ENCODE data around the gene KIRREL3. TPM values are rescaled to one million over a fixed set of nuclear protein-coding genes. Genes with fewer than 3 reads are reported as not detected.

Gene KIRREL3
- total RNA-seq, 5 donors from 2014 or later (not counting 1 experiment from before 2014, with no cell fraction given): not detected

DNA sequence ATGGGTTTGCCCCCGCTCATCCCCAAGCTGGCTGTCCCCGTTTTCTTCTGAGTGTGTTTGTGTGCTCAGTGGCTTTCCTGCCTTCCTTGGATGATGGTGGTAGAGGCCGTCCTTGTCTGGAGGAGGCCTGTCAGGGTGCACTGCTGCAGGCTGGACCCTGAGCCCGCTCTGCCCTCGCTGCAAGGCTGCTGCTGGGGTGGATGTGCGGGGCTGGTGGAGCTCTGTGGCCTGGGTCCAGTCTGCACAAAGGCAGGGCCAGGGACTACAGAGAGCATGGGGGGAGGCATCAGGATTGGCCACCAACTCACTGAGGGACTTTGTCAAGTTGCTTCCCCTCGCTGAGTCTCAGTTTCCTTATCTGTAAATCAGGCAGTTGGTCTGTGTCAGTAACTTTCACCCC lies 275.0 kb downstream of the KIRREL3 start:
- Mint-ChIP-seq H3K27ac (no peak overlapping the region), H3K4me3 (no peak overlapping the region), H3K4me1 (no peaks in the 10 kb centered on the region), H3K27me3 (peaks cover 4 to 5% of the 10 kb centered on the region in 2 donors), H3K36me3 (no peaks in the 10 kb centered on the region), H3K9me3 (no peaks in the 10 kb centered on the region)
- no peaks in the 10 kb centered on the region for H3K9me3 ChIP-seq
- H3K27me3 ChIP-seq (replicated peaks in 1 of 2; ENCODE audit: control insufficient read depth in 2 of 2, extremely low read depth in 1 of 2, insufficient read depth in 2 of 2, low read length in 1 of 2): peaks cover 0 to 10% of the 10 kb centered on the region in 2 experiments
- no peak overlapping the region for H3K27ac ChIP-seq (ENCODE audit: low read length)
- no peak for DNase-seq
- POLR2A ChIA-PET: no interaction called here
- no peak for ATAC-seq (replicated peaks in 1 of 4)
- no peak overlapping the region for H3K4me3 ChIP-seq (ENCODE audit: control insufficient read depth in 1 of 2, extremely low read depth in 1 of 2, low read length in 1 of 2)
- WGBS (ENCODE audit: insufficient coverage): 70% methylated on average over 6 of the region's 7 CpGs
- H3K4me1 ChIP-seq (ENCODE audit: control insufficient read depth in 1 of 2, extremely low read depth in 1 of 2, insufficient read depth in 2 of 2, low read length in 2 of 2): no peaks in the 10 kb centered on the region
- CTCF ChIA-PET: no interaction called here
- no peaks in the 10 kb centered on the region for H3K36me3 ChIP-seq (ENCODE audit: control insufficient read depth in 2 of 2, extremely low read depth in 1 of 2, insufficient read depth in 1 of 2, low read length in 1 of 2)

DNA sequence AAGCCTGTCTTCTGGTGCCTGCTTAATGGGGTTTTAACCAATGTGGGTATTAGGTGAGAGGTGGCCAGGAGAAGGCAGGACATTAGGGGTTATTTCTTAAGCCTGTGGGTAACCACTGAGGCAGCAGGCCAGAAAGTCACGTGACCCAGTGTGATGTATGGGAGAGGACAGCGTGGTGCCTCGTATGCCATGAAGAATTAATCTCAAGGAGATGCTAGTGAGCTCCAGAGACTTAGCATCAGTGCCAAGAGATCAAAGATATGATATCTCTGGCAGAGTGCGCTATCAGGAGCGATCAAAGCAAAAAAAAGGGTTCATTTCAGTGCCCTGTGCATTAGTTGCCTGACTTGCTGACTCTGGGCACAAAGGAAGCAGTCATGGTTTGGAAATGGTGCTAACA lies 275.5 kb downstream of the KIRREL3 start:
- H3K4me1 Mint-ChIP-seq: no peaks in the 10 kb centered on the region
- Histone ChIP-seq H3K27me3 (replicated peaks in 1 of 2; ENCODE audit: control insufficient read depth in 2 of 2, extremely low read depth in 1 of 2, insufficient read depth in 2 of 2, low read length in 1 of 2) (peaks cover 0 to 10% of the 10 kb centered on the region in 2 experiments), H3K4me1 (ENCODE audit: control insufficient read depth in 1 of 2, extremely low read depth in 1 of 2, insufficient read depth in 2 of 2, low read length in 2 of 2) (no peaks in the 10 kb centered on the region), H3K4me3 (ENCODE audit: control insufficient read depth in 1 of 2, extremely low read depth in 1 of 2, low read length in 1 of 2) (no peak overlapping the region), H3K9me3 (no peaks in the 10 kb centered on the region), H3K36me3 (ENCODE audit: control insufficient read depth in 2 of 2, extremely low read depth in 1 of 2, insufficient read depth in 1 of 2, low read length in 1 of 2) (no peaks in the 10 kb centered on the region), H3K27ac (ENCODE audit: low read length) (no peak overlapping the region)
- H3K27ac Mint-ChIP-seq: no peak overlapping the region
- no peaks in the 10 kb centered on the region for H3K9me3 Mint-ChIP-seq
- no peak for ATAC-seq (replicated peaks in 1 of 4)
- no peak overlapping the region for H3K4me3 Mint-ChIP-seq
- no peak for DNase-seq
- H3K36me3 Mint-ChIP-seq: no peaks in the 10 kb centered on the region
- CTCF ChIA-PET: no interaction called here
- POLR2A ChIA-PET: no interaction called here
- 75% methylated on average over 2 of the region's 5 CpGs for WGBS (ENCODE audit: insufficient coverage)
- H3K27me3 Mint-ChIP-seq: peaks cover 5 to 6% of the 10 kb centered on the region in 2 donors

DNA sequence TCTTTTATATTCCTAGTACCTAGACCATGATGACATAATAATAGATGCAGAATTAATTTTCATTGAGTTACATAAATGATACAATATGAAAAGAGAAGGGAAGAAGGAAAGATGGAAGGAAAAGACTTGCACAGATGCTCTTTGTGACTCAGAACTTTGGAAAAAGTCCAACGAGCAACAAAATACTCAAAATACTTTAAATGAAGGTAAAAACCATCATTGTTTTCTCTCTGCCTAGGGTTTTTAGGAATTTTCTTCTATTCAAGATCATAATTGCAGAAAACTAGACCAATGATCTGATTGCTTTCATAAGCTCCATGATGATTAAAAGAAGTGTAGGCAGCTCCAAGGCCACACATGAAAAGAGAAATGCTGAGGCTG lies 276.9 kb downstream of the KIRREL3 start:
- no peaks in the 10 kb centered on the region for H3K4me1 ChIP-seq (ENCODE audit: control insufficient read depth in 1 of 2, extremely low read depth in 1 of 2, insufficient read depth in 2 of 2, low read length in 2 of 2)
- POLR2A ChIA-PET: no interaction called here
- no peaks in the 10 kb centered on the region for H3K4me1 Mint-ChIP-seq
- H3K36me3 Mint-ChIP-seq: no peaks in the 10 kb centered on the region
- no peaks in the 10 kb centered on the region for H3K9me3 ChIP-seq
- no peaks in the 10 kb centered on the region for H3K9me3 Mint-ChIP-seq
- H3K36me3 ChIP-seq (ENCODE audit: control insufficient read depth in 2 of 2, extremely low read depth in 1 of 2, insufficient read depth in 1 of 2, low read length in 1 of 2): no peaks in the 10 kb centered on the region
- peaks cover 0 to 13% of the 10 kb centered on the region in 2 experiments for H3K27me3 ChIP-seq (replicated peaks in 1 of 2; ENCODE audit: control insufficient read depth in 2 of 2, extremely low read depth in 1 of 2, insufficient read depth in 2 of 2, low read length in 1 of 2)
- H3K27me3 Mint-ChIP-seq: peaks cover 14% of the 10 kb centered on the region in 2 donors
- no peak overlapping the region for H3K27ac Mint-ChIP-seq
- no CpG with 5 or more reads among the region's 1 CpG for WGBS (ENCODE audit: insufficient coverage)
- no peak overlapping the region for H3K4me3 Mint-ChIP-seq
- ATAC-seq (replicated peaks in 1 of 4) (no peak), DNase-seq (no peak)
- no peak overlapping the region for H3K27ac ChIP-seq (ENCODE audit: low read length)
- CTCF ChIA-PET: interaction anchor here in 1 of 2 donors (0.6 kb wide), 1 partner anchor 11 kb away, joined by 4 read pairs; no protein-coding TSS in a partner anchor
- no peak overlapping the region for H3K4me3 ChIP-seq (ENCODE audit: control insufficient read depth in 1 of 2, extremely low read depth in 1 of 2, low read length in 1 of 2)

DNA sequence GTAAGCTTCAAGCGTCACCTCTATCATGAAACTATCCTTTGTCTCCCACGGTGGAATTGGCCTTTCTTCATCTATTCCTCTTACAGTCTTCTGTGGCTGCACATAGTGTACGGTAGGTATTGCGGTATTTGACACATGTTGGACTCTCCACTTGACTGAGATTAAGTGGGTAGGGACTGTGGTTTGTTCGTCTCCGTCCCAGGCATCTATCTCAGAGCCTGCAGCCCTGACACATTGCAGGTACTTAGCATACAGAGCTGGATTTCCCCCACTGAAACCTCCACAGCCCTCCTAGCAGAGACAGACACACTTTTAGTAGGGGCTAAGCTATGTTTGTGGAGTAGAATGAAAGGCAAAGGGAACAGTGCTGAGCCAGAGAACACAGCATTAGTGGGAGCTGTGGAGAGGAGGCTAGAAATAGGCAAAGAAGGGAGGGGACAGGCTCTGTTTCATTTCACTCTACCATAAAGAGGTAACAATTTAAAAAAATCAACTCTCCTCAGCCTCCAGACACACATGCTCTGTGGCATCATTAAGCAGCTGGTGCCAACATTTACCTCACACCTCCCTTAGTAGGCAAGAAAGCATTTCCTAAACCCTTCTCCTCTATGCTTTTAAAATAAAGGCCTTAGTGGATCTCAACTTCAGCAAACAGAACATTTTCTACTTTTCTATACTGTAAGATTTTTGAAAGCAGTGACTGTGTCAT lies 277.5 kb downstream of the KIRREL3 start:
- DNase-seq: no peak
- Histone ChIP-seq H3K9me3 (no peaks in the 10 kb centered on the region), H3K27me3 (replicated peaks in 1 of 2; ENCODE audit: control insufficient read depth in 2 of 2, extremely low read depth in 1 of 2, insufficient read depth in 2 of 2, low read length in 1 of 2) (peaks cover 0 to 9% of the 10 kb centered on the region in 2 experiments), H3K27ac (ENCODE audit: low read length) (no peak overlapping the region), H3K4me3 (ENCODE audit: control insufficient read depth in 1 of 2, extremely low read depth in 1 of 2, low read length in 1 of 2) (no peak overlapping the region), H3K4me1 (ENCODE audit: control insufficient read depth in 1 of 2, extremely low read depth in 1 of 2, insufficient read depth in 2 of 2, low read length in 2 of 2) (no peaks in the 10 kb centered on the region), H3K36me3 (ENCODE audit: control insufficient read depth in 2 of 2, extremely low read depth in 1 of 2, insufficient read depth in 1 of 2, low read length in 1 of 2) (no peaks in the 10 kb centered on the region)
- Mint-ChIP-seq H3K4me3 (no peak overlapping the region), H3K9me3 (no peaks in the 10 kb centered on the region), H3K36me3 (no peaks in the 10 kb centered on the region), H3K27ac (no peak overlapping the region), H3K27me3 (peaks cover 14 to 16% of the 10 kb centered on the region in 2 donors), H3K4me1 (no peaks in the 10 kb centered on the region)
- 100% methylated on average over 1 of the region's 6 CpGs for WGBS (ENCODE audit: insufficient coverage)
- ChIA-PET POLR2A (no interaction called here), CTCF (interaction anchor here in 1 of 2 donors (0.6 kb wide), 1 partner anchor 11 kb away, joined by 4 read pairs; no protein-coding TSS in a partner anchor)
- ATAC-seq (replicated peaks in 1 of 4): no peak

DNA sequence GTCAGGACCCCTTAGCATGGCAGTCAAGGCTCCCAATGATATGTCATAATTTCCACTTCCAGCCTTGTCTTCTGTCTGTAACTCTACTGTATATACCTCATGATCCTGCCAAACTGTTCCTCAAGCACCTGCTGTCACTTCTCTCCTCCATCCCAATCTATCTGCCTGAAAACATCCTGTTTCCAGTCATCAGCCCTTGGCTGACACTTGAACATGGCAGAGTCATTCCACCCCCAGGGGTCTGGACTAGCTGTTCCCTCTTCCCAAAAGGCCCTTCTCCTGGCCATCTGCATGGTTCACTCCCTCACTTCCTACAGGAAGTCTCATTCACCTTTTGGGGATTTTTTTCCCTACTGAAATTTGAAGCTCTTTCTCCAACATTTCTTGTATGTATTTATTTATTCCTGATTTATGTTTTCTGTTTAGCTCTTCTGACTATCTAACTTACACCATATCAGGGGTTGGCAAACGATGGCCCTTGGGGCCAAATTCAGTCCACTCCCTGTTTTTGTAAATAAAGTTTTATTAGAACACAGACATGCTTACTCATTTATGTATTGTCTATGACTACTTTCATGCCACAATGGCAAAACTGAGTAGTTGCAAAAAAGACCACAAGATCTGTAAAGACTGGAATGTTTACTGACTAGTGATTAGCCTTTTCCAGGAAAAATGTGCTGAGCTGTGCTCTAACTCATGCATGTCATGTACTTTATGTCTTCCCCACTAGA lies 278.4 kb downstream of the KIRREL3 start:
- WGBS (ENCODE audit: insufficient coverage): no CpG with 5 or more reads among the region's 1 CpG
- Mint-ChIP-seq H3K4me3 (no peak overlapping the region), H3K27ac (no peak overlapping the region), H3K9me3 (no peaks in the 10 kb centered on the region), H3K36me3 (no peaks in the 10 kb centered on the region), H3K4me1 (no peaks in the 10 kb centered on the region), H3K27me3 (peaks cover 14 to 16% of the 10 kb centered on the region in 2 donors)
- Histone ChIP-seq H3K4me1 (ENCODE audit: control insufficient read depth in 1 of 2, extremely low read depth in 1 of 2, insufficient read depth in 2 of 2, low read length in 2 of 2) (no peaks in the 10 kb centered on the region), H3K4me3 (ENCODE audit: control insufficient read depth in 1 of 2, extremely low read depth in 1 of 2, low read length in 1 of 2) (no peak overlapping the region), H3K27ac (ENCODE audit: low read length) (no peak overlapping the region), H3K27me3 (replicated peaks in 1 of 2; ENCODE audit: control insufficient read depth in 2 of 2, extremely low read depth in 1 of 2, insufficient read depth in 2 of 2, low read length in 1 of 2) (peaks cover 0 to 8% of the 10 kb centered on the region in 2 experiments), H3K36me3 (ENCODE audit: control insufficient read depth in 2 of 2, extremely low read depth in 1 of 2, insufficient read depth in 1 of 2, low read length in 1 of 2) (no peaks in the 10 kb centered on the region), H3K9me3 (no peaks in the 10 kb centered on the region)
- CTCF ChIA-PET: no interaction called here
- POLR2A ChIA-PET: no interaction called here
- no peak for DNase-seq
- no peak for ATAC-seq (replicated peaks in 1 of 4)

DNA sequence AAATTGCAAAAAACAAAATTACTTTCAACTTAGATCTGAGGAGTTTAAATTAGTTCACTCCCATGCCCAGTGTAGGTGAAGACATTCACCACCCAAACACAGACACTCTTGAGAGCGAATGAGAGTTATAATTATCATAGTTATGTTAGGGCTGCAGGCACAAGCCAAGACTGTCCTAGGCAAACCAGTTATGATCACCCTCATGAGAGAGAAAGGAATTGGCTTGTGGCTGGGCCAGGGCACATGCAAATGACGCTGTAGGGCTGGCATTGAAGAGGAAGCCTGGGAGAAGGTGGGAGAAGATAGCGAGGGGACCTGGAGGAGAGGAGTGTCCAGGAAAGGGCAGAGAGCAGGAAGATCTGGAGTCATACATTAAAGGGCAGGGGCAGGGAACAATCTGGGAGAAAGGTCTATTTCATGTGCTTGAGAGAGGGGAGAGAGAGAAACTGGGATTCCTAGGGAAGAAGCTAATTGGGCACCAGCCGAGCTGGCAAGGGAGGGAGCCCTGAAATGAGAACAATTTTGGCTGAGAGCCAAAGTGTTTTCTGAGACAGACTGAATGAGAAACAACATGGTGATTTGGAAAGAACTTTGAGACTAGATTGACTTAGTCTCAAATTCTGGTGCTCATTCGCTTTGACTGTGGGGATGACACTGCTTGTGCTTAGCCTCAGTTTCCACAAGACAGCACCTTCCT lies 279.9 kb downstream of the KIRREL3 start:
- ATAC-seq (replicated peaks in 1 of 4): no peak
- H3K4me1 ChIP-seq (ENCODE audit: control insufficient read depth in 1 of 2, extremely low read depth in 1 of 2, insufficient read depth in 2 of 2, low read length in 2 of 2): no peaks in the 10 kb centered on the region
- Mint-ChIP-seq H3K9me3 (no peaks in the 10 kb centered on the region), H3K36me3 (no peaks in the 10 kb centered on the region), H3K4me1 (no peaks in the 10 kb centered on the region), H3K27ac (no peak overlapping the region), H3K4me3 (no peak overlapping the region), H3K27me3 (peaks cover 14 to 16% of the 10 kb centered on the region in 2 donors)
- ChIA-PET CTCF (no interaction called here), POLR2A (no interaction called here)
- WGBS (ENCODE audit: insufficient coverage): 70% methylated on average over 4 of the region's 5 CpGs
- peaks cover 0 to 8% of the 10 kb centered on the region in 2 experiments for H3K27me3 ChIP-seq (replicated peaks in 1 of 2; ENCODE audit: control insufficient read depth in 2 of 2, extremely low read depth in 1 of 2, insufficient read depth in 2 of 2, low read length in 1 of 2)
- no peak overlapping the region for H3K27ac ChIP-seq (ENCODE audit: low read length)
- no peak for DNase-seq
- no peaks in the 10 kb centered on the region for H3K9me3 ChIP-seq
- no peaks in the 10 kb centered on the region for H3K36me3 ChIP-seq (ENCODE audit: control insufficient read depth in 2 of 2, extremely low read depth in 1 of 2, insufficient read depth in 1 of 2, low read length in 1 of 2)
- H3K4me3 ChIP-seq (ENCODE audit: control insufficient read depth in 1 of 2, extremely low read depth in 1 of 2, low read length in 1 of 2): no peak overlapping the region
